ENCODE measurements around the gene YY1AP1. TPM values are rescaled to one million over a fixed set of nuclear protein-coding genes. Genes with fewer than 3 reads are reported as not detected.
"Not testable (repeated sequence)": the region's sequence is repeated elsewhere in the genome, so short reads cannot be mapped to it uniquely, and the experiment has no call there.

The YY1AP1 gene
- total and polyA plus RNA-seq, 2 donors from 2014 or later = 33.4 to 67.1 TPM

GRCh38 chr1:155695608-155696007, 7.0 kb upstream of the YY1AP1 start:
- Histone ChIP-seq H3K9ac (ENCODE audit: low read length in 3 of 3) (no peak overlapping the region), H3K4me1 (ENCODE audit: control insufficient read depth in 2 of 3, insufficient read depth in 2 of 3, low read depth in 1 of 3, low read length in 3 of 3) (peaks cover 0 to 3% (median 0%) of the 10 kb centered on the region in 3 donors), H3K9me3 (ENCODE audit: control insufficient read depth in 2 of 3, insufficient read depth in 1 of 3, low read length in 3 of 3) (no peaks in the 10 kb centered on the region), H3K4me3 (ENCODE audit: low read length in 3 of 3) (no peak overlapping the region), H3K27ac (ENCODE audit: low read depth in 2 of 2, low read length in 2 of 2) (no peak overlapping the region), H3K36me3 (ENCODE audit: control insufficient read depth in 2 of 3, insufficient read depth in 3 of 3, low read length in 3 of 3) (peaks cover 3 to 4% (median 4%) of the 10 kb centered on the region in 3 donors), H3K27me3 (ENCODE audit: control insufficient read depth, insufficient read depth, low read length) (no peaks in the 10 kb centered on the region)
- intact Hi-C loops (cut with DNase I) = no loop called here
- no peak for TF ChIP-seq CTCF (IDR thresholded peaks at IDR 0.05; ENCODE audit: borderline replicate concordance, extremely low read depth, insufficient read depth)
- DNase-seq = no peak
- FAIRE-seq = no peak

- no peak for TF ChIP-seq CTCF (IDR thresholded peaks at IDR 0.05; ENCODE audit: borderline replicate concordance, extremely low read depth, insufficient read depth)
- Histone ChIP-seq H3K4me3 (ENCODE audit: low read length in 3 of 3) (no peak overlapping the region), H3K27ac (ENCODE audit: low read depth in 2 of 2, low read length in 2 of 2) (no peak overlapping the region), H3K9ac (ENCODE audit: low read length in 3 of 3) (no peak overlapping the region), H3K9me3 (ENCODE audit: control insufficient read depth in 2 of 3, insufficient read depth in 1 of 3, low read length in 3 of 3) (no peaks in the 10 kb centered on the region), H3K27me3 (ENCODE audit: control insufficient read depth, insufficient read depth, low read length) (no peaks in the 10 kb centered on the region), H3K36me3 (ENCODE audit: control insufficient read depth in 2 of 3, insufficient read depth in 3 of 3, low read length in 3 of 3) (peaks cover 3 to 4% (median 4%) of the 10 kb centered on the region in 3 donors), H3K4me1 (ENCODE audit: control insufficient read depth in 2 of 3, insufficient read depth in 2 of 3, low read depth in 1 of 3, low read length in 3 of 3) (peaks cover 0 to 6% (median 0%) of the 10 kb centered on the region in 3 donors)
- no peak for DNase-seq
- intact Hi-C loops (cut with DNase I) = no loop called here
- no peak for FAIRE-seq
These were observed 6.5 kb upstream of the YY1AP1 start for GRCh38 chr1:155695072-155695471.

- Histone ChIP-seq H3K27ac (ENCODE audit: low read depth in 2 of 2, low read length in 2 of 2) (no peak overlapping the region), H3K27me3 (ENCODE audit: control insufficient read depth, insufficient read depth, low read length) (no peaks in the 10 kb centered on the region), H3K36me3 (ENCODE audit: control insufficient read depth in 2 of 3, insufficient read depth in 3 of 3, low read length in 3 of 3) (peaks cover 3 to 4% (median 4%) of the 10 kb centered on the region in 3 donors), H3K9me3 (ENCODE audit: control insufficient read depth in 2 of 3, insufficient read depth in 1 of 3, low read length in 3 of 3) (no peaks in the 10 kb centered on the region), H3K9ac (ENCODE audit: low read length in 3 of 3) (no peak overlapping the region), H3K4me3 (ENCODE audit: low read length in 3 of 3) (no peak overlapping the region), H3K4me1 (ENCODE audit: control insufficient read depth in 2 of 3, insufficient read depth in 2 of 3, low read depth in 1 of 3, low read length in 3 of 3) (peaks cover 0 to 7% (median 0%) of the 10 kb centered on the region in 3 donors)
- no peak for TF ChIP-seq CTCF (IDR thresholded peaks at IDR 0.05; ENCODE audit: borderline replicate concordance, extremely low read depth, insufficient read depth)
- DNase-seq (no peak), FAIRE-seq (no peak)
- intact Hi-C loops (cut with DNase I) = no loop called here
These were observed 5.6 kb upstream of the YY1AP1 start for GRCh38 chr1:155694167-155694566.

- intact Hi-C loops (cut with DNase I) = no loop called here
- DNase-seq = no peak
- no peak for TF ChIP-seq CTCF (IDR thresholded peaks at IDR 0.05; ENCODE audit: borderline replicate concordance, extremely low read depth, insufficient read depth)
- H3K27me3 ChIP-seq (ENCODE audit: control insufficient read depth, insufficient read depth, low read length) = no peaks in the 10 kb centered on the region
- H3K4me3 ChIP-seq (ENCODE audit: low read length in 3 of 3) = no peak overlapping the region
- H3K36me3 ChIP-seq (ENCODE audit: control insufficient read depth in 2 of 3, insufficient read depth in 3 of 3, low read length in 3 of 3) = peaks cover 3 to 4% (median 4%) of the 10 kb centered on the region in 3 donors
- no peak for FAIRE-seq
- H3K27ac ChIP-seq (ENCODE audit: low read depth in 2 of 2, low read length in 2 of 2) = no peak overlapping the region
- H3K9me3 ChIP-seq (ENCODE audit: control insufficient read depth in 2 of 3, insufficient read depth in 1 of 3, low read length in 3 of 3) = no peaks in the 10 kb centered on the region
- peaks cover 0 to 7% (median 0%) of the 10 kb centered on the region in 3 donors for H3K4me1 ChIP-seq (ENCODE audit: control insufficient read depth in 2 of 3, insufficient read depth in 2 of 3, low read depth in 1 of 3, low read length in 3 of 3)
- no peak overlapping the region for H3K9ac ChIP-seq (ENCODE audit: low read length in 3 of 3)
These were observed 3.5 kb upstream of the YY1AP1 start for GRCh38 chr1:155691992-155692528.

GRCh38 chr1:155689081-155689607, 570 bp upstream of the YY1AP1 start, which contains the start of gene DAP3:
Gene DAP3 (plus strand): TSS chr1:155689091. CDS start chr1:155709780, 20,689 bp downstream.
- peak within 1 kb of the TSS; percentile 98 to 99 for H3K27ac ChIP-seq (ENCODE audit: low read depth in 2 of 2, low read length in 2 of 2)
- H3K9me3 ChIP-seq (ENCODE audit: control insufficient read depth in 2 of 3, insufficient read depth in 1 of 3, low read length in 3 of 3); H3K27me3 ChIP-seq (ENCODE audit: control insufficient read depth, insufficient read depth, low read length); DNase-seq; FAIRE-seq; intact Hi-C loops (cut with DNase I); H3K36me3 ChIP-seq (ENCODE audit: control insufficient read depth in 2 of 3, insufficient read depth in 3 of 3, low read length in 3 of 3): not testable (repeated sequence)
- H3K9ac ChIP-seq (ENCODE audit: low read length in 3 of 3) = peak within 1 kb of the TSS; percentile 81 to 90 (median 88)
- H3K4me3 ChIP-seq (ENCODE audit: low read length in 3 of 3) = peak within 1 kb of the TSS; percentile 92 to 93 (median 93)
- peaks cover 0 to 11% (median 0%) of the 10 kb centered on the region in 3 donors for H3K4me1 ChIP-seq (ENCODE audit: control insufficient read depth in 2 of 3, insufficient read depth in 2 of 3, low read depth in 1 of 3, low read length in 3 of 3)

Measured in kidney (tissue), 14 donors.